Ishikawa (cell line): ENCODE data around the gene NRXN3.

ENCODE experiments used
- EGR1 ChIP-seq: IDR thresholded peaks from 2 replicates; pipeline ENCODE4 v1.6.1; 2012
- EP300 ChIP-seq: IDR thresholded peaks from 2 replicates; pipeline ENCODE4 v1.6.1; 2012; ENCODE audit warnings: borderline replicate concordance
- FOXM1 ChIP-seq: IDR thresholded peaks from 2 replicates; pipeline ENCODE4 v1.6.1; 2012; ENCODE audit warnings: low read depth, borderline replicate concordance
- RAD21 ChIP-seq: IDR thresholded peaks from 2 replicates; pipeline ENCODE4 v1.6.1; 2012; ENCODE audit warnings: low read depth
- TAF1 ChIP-seq: IDR thresholded peaks from 2 replicates; pipeline ENCODE4 v1.6.1; 2012; ENCODE audit warnings: low read depth, mild to moderate bottlenecking
- TCF12 ChIP-seq: IDR thresholded peaks from 2 replicates; pipeline ENCODE4 v1.6.1; 2012; ENCODE audit warnings: low read depth
- YY1 ChIP-seq: IDR thresholded peaks from 2 replicates; pipeline ENCODE4 v1.6.1; 2012; ENCODE audit warnings: low read depth
- ZBTB7A ChIP-seq: IDR thresholded peaks from 2 replicates; pipeline ENCODE4 v1.6.1; 2012; ENCODE audit warnings: low read depth

GRCh38 chr14:78358591-78358990 is 188.4 kb downstream of the NRXN3 start:
- TF ChIP-seq EGR1 = no peak
- no peak for TF ChIP-seq YY1
- TF ChIP-seq RAD21 = no peak
- no peak for TF ChIP-seq ZBTB7A
- no peak for TF ChIP-seq EP300
- no peak for TF ChIP-seq FOXM1
- no peak for TF ChIP-seq TCF12
- TF ChIP-seq TAF1 = no peak
